GM18507 (cell line): ENCODE measurements around the gene ADCY10.

Experiments used
- DNase-seq: peaks from one replicate; pipeline ENCODE4 v3.0.0; 2011; ENCODE audit warnings: low read depth; ENCODE audit not compliant: insufficient read length; ENCODE audit errors: extremely low spot score
- FAIRE-seq: peaks from 2 replicates; lab custom pipeline; 2011; peaks lifted over from hg19 to GRCh38; lab: Jason Lieb, UNC

ADCY10 gene

DNA sequence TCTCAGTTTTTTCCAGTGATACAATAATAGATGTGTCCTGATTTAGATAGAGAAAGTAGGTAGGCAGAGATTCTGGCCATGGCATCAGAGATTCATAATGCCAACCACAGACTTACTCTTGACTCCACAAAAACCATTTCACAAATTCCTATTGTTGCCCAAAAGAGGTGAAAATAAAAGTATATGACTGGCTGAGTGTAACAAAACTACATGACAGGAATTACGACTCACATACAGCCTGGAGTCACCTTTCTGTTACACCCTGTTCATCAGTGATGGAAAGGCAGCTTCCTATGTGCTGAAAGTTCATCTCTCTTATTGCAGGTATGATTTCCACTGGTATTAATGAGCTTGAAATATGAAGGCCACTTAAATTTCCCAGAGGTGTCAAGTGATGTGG is 119.9 kb downstream of the ADCY10 start:
- no peak for FAIRE-seq
- DNase-seq: no peak

DNA sequence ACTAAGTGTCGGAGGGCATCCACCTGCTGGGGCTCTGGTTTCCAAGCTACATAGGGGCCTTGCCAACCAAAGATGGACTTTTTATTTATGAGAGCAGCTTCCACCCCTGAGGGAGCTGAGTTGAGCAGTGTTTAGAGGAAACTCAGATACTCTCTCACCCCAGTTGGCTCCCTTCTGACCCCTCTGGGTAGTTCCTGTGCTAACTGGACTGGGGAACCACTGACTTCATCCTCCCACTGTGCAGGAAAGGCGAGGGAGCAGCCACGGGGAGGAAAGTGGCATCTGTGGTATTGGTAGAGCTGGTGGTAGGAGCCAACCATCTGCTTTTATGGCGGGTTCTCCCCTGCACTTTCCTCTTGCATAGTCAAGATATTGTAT is 121.8 kb downstream of the ADCY10 start:
- no peak for FAIRE-seq

DNA sequence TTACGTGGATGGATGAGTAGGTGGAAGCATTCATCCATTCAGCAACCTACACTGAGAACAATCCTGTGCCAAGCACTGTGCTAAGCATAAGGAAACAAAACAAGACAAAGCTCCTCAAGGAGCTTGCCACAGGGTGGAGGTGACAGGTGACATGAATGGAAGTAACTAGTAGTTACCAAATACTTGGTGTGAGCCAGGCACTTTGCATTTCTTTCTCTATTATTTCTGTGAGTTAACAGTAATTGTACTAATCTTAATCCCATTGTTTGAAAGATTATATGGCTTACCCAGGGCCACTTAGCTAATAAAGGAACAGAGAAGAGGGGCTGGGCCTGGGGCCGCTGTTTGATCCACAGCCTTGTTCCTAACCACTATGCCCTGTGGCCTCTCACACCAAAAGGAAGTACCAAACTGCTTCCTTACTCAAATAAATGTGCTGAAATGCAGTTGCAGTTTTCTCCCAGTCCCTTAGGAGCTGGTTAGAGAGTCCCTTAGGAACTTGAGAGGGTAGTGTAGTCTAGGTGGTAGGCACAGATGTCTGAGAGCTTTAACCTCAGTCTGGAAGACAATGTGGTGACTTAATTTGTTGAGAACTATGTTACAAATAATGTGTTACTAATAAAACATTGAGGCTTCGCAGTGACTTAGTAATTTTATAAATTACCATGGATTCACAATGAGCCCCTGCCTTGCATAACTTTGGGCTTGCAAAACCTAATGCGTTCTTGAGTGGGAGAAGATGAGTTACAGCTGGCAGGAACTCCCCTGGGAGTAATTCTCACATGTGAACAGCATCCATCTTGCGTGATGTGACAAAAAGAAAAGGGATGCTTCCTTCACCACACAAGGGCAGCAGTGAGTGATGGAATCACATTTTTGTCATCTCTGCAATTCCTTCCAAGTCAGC is 122.4 kb downstream of the ADCY10 start:
- DNase-seq: no peak

More for the DNA sequence above, 121.8 kb downstream of the ADCY10 start:
- DNase-seq: no peak

DNA sequence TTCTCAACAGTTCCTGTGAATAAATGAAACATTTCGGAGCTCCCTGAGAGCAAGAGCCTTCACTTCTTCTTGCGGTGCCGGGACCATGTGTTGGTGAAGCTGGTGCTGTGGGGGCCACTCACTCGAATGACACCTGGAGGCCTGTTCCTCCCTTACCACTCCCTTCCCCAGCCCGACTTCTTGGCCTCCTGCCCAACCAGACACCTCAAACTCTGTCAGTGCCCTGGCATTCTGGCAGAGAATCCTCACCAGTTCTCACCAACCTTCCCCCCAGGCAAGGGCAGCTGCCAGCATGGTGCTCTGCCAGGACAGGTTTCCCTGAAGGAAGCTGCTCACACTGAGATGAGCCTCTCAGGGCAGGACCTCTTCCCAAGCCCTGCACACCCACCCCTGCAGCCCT is 123.8 kb downstream of the ADCY10 start:
- DNase-seq: no peak

More for the DNA sequence above, 122.4 kb downstream of the ADCY10 start:
- no peak for FAIRE-seq

DNA sequence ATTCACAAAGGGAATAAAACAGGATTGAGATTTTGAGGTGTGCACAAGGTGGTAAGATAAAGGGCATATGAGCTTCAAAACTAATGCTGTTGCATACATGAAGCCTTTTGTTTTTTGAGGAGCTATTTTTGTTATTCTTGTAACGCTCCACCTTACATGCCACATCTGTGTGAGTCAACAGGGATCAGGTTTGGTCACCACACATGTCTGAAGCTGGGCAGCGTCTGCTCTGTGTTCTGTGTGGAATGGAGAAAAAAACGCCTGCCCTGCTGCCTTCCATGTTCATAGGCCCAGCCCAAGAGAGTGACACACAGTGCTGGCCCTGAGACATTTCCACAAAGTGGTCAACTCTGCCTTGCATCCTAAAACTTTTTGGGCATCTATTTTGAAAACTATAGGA is 124.4 kb downstream of the ADCY10 start:
- FAIRE-seq: no peak
- DNase-seq: no peak

More for the DNA sequence above, 123.8 kb downstream of the ADCY10 start:
- FAIRE-seq: no peak

DNA sequence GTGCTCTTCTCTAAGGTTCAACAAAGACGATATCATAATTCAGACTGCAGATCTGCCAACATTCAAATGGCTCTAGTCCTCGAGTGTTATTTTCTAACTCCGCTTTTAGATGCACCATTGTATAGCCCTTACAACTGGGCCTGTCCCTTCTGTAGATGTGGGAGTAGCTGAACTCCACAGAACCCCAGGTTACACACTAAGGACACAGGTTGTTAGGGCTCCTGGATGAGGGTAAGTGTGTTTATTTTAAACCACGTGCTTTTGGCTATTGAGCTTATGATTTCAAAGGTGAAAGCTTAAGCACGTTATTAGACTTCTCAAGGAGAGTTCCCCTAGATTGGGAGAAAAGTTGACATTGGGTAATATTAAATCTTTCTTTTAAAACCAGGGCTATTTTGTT is 127.4 kb downstream of the ADCY10 start:
- no peak for DNase-seq
- no peak for FAIRE-seq

DNA sequence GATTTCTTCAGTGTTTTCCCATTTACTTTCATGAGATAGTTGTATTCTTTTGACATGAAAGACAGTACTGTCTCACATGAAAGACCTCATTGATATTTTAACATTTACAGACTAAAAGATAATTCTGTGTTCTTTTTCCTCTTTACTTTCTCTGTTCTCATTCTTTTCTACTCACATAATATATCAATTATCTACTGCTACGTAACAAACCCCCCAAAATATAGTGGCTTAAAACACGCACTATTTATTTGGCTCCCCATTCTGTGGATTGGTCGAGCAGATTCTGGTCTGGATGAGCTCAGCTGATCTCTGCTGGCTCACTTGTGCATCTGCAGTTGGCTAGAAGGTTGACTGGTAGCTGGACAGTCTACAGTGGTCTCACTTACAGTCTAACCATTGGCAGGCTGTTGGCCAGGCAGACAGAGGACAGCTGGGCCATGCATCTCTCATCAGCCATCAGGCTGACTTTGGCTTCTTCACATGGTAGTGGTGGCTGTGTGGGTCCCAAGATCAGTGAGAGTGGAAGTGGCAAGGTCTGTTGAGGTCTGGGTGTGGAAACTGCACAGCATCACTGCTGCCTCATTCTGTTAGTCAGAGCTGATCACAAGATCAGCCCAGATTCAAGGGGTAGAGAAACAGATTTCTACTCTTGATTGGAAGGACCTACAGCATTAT is 128.9 kb downstream of the ADCY10 start:
- no peak for FAIRE-seq
- DNase-seq: no peak

DNA sequence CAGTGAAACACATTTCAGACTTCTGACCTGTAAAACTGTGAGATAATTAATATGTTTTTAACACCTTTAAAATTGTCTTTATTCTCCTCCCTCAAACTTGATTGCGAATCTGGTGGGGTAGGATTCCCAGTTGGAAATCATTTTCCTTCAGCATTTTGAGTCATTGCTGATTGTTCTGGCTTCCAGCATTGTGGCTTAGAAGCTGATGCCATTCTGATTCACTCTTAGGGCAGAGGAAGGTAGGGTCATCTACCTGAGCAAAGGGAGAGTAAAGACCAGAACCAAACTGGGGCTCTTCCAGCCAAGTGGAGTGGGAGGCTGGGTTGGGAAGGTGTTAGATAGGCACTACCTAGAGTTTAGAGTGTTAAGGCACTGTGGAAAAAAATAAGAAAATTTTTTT is 131.0 kb downstream of the ADCY10 start:
- FAIRE-seq (no peak), DNase-seq (no peak)

DNA sequence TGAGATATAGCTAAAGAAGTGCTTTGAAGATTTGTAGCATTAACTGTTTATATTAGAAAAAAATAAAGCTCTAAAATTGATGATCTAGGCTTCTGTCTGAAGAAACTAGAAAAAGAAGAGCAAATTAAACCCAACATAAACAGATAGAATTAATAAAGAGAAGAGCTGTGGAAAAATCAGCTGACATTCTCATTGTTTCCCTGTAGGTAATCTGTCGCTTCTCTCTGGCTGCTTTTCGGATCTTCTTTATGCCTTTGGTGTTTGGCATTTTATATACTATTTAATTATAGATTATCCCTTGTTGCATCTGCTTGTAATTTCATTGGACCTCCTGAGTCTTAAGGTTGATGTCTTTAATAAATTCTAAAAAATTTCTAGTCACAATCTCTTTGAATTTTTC is 132.4 kb downstream of the ADCY10 start:
- FAIRE-seq: no peak
- DNase-seq: no peak

DNA sequence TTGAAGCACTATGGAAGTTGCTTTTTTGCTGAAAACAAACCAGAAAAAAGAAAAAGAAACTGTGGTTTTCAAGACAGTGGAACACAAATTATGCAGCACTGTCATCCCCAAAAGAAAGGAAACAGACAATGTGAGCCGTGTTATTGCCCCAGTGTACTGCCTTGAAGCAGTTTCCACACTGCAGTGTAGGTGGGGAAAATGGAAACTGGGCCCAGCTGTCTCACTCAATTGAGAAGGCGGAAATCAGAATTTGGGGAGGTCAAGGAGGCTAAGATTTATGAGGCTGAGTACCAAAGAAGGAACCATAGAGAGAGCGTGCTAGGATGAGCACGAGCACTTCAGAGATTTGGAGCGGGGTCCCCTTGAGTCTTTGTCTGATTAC is 136.7 kb downstream of the ADCY10 start:
- DNase-seq (no peak), FAIRE-seq (no peak)

DNA sequence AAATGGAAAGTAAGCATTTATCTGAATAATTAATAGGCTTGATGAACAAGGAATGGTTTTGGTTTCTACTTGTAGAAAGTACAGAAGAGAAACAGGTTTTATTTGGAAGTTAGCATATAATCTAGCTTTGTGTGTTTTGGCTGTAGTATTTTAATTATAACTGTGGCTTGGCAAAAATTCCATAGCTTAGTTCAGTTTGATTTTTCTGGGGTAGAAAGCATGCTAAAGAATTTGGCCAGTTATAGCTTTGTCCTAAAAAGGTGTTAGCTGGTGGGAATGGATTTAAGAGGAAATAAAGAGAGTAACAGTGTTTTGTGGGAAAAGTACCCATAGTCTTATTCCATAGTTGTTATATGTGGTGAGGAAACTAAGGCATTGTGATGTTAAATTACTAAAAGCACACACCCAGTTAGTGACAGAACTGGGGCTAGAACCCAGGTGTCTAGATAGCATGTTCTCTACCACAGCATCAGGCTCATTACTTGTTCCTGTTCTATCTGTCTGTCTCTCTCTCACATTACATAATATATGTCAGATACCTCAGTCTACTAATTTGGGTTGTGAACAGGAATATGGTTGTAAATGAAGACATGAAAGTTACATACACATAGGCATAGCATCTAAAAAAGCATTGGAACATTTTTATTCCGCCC is 137.2 kb downstream of the ADCY10 start:
- no peak for FAIRE-seq

DNA sequence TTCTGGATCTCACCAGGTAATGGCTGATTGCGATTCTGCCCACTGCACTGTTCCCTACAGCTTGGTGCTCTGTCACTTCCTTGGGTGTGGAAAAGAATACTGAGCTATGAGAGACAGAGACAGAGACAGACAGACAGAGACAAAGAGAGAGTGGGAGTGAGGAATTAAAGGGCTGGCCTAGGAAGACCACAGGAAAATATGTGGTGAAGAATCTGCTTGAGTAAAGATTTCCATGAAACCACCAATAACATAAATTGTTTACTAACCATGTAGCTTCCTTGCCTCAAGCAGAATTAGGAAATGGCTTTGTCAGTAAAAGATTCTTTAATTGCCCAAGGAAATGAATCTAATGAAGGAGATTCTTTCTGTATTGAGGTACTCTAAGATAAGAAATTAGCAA is 137.8 kb downstream of the ADCY10 start:
- no peak for DNase-seq
- FAIRE-seq: peak; percentile 71

More for the DNA sequence above, 137.2 kb downstream of the ADCY10 start:
- DNase-seq: no peak

DNA sequence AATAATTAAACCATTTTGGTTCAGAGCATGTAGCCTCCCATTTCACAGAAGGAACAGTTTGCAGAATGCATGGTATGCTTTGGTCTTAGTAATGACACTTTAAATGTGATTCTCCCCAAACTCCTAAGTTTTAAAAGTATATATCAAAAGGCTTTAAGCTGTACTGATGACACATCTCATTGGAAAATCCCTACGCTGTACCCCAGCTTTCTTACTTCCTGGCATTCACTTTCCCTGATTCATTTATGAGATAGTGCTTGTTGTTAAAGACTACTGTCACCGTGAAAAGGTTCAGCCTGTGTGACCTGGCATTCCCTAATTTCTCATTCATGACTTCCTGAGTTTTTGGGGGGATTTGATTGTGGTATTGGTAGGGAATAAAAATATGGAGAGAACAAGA is 138.8 kb downstream of the ADCY10 start:
- DNase-seq (no peak), FAIRE-seq (no peak)

DNA sequence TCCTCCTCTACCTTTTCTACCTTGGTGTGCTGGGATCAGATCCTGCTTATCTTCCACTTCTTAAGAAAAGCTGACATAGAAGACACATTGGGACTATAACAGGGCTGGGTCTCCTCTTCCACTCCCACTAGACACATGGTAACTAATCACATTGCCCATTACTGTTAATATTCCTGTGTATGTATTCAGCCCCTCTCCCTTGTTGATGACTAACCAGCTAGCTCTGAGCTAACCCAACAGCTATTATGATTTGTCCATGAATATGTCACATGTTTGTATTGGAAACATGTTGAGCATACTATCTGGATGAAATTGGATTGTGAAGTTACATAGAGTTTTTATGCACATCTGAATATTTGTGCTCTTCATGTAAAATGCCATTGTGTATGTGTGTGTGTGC is 139.2 kb downstream of the ADCY10 start:
- DNase-seq (no peak), FAIRE-seq (no peak)

DNA sequence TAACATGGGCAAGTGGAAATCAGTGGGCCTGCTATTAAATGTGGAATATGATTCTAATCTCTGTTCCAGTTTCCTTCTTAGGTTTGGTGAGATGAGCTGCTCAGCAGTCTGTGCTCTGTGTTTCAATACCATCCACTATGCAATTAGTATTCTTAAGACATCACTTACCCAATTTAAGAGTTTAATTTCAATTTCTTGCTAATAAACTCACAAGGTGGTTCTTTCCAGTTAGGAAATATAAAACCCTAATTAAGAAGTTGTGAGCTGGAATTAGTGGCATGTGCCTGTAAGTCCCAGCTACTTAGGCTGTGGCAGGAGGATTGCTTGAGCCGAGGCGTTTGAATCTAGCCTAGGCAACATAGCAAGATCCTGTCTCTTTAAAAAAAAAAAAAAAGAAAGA is 140.4 kb downstream of the ADCY10 start:
- FAIRE-seq (no peak), DNase-seq (no peak)

DNA sequence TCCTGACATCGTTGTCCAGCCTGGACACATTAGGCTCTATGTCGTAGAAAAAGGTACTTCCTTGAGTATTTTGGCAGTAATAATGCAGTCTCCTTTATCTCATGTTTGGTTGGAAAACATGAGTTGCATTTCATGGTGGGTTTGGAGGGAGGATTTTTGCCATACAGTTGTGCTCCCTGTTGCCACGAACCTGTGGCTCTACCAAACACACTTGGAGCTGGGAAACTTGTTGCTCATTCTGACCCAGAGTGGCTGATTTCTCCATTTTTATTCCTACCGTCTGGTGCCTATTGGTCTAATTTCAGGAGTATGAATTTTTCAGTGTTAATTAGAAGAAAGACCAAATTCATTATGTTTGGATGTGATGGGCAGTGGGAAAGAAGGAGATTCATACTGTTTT is 141.5 kb downstream of the ADCY10 start:
- FAIRE-seq: no peak
- no peak for DNase-seq

DNA sequence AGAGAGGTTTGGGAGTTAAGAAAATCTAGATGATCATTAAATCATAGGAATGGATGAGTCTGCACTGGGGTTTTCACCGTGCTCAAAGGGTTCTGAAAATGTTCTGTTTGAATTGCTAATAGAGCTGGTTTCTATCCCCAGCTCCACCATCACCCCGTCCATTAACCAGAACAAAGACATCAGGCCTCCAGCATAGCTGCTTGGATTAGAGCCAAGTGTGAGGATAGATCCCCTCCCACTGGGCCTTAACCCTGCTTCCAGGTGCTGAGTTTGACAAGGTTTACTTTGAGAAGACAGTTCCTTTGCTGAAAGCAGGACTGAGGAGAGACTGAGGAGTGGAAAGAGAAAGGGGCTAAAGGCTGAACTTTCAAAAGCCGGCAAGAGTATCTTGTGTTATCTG is 143.8 kb downstream of the ADCY10 start:
- no peak for FAIRE-seq
- DNase-seq: no peak

DNA sequence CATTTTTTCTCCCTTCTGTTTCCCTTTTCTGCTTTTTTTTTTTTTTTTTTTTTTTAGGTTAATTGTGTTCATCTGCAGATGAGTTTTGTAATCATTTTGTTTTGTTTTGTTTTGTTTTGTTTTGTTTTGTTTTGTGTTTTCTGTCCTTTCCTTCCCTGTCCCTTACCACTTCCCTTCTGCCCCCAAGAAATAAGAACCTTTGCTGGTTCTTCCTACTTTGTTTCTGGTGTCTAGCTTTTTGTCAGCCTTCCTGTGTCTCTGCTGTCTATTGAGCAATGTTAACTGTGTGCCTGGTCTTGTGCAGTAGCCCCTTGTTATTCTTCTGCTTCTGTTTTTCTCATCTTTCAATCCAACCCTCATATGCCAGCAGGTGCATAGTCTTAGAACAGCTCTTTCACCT is 146.2 kb downstream of the ADCY10 start:
- FAIRE-seq (no peak), DNase-seq (no peak)

DNA sequence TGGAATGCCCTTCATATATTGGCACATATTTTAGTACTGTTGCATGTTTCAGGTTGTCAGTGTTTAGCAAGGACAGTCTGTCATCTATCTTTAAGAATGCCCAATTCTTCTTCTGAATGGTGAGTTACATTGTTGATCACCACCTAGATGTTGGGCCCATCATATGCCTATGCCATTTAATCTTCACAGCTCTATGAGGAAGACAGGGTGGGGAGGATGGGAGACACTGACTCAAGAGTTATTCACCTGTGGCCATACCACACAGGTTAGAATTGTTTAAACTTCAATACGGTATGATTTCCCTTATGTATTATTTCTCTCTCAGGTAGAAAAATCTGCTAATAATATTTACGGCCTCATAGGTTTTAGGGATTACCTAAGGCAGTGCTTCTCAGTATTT is 147.4 kb downstream of the ADCY10 start:
- FAIRE-seq (no peak), DNase-seq (no peak)

DNA sequence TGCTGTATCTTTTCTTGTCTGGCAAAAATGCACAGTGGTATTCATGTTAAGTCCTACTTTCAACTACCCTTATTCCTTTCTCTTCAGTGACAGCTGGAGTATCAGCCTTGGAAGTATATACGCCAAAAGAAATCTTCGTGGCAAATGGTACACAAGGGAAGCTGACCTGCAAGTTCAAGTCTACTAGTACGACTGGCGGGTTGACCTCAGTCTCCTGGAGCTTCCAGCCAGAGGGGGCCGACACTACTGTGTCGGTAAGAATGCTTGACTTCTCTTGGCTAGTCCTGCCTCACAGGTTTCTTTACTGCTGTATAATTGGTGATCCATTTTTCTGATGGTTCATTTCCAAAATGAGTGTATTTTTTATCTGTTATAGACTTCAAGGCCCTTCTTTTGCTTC is 148.4 kb downstream of the ADCY10 start:
- no peak for DNase-seq
- no peak for FAIRE-seq
